SK-N-SH (cell line): ENCODE data around the gene MYOM3. TPM values are rescaled to one million over a fixed set of nuclear protein-coding genes. Genes with fewer than 3 reads are reported as not detected.

Experiments used
- CTCF ChIA-PET: fragments of 300-600, 350-600 bp; formaldehyde crosslinking; extraction: SDS; loops from one replicate; lab custom pipeline; 2021; lab: Yijun Ruan, JAX
- POLR2A ChIA-PET: fragments of 350-600 bp; sonication (Branson Sonifier 250); formaldehyde crosslinking; extraction: SDS; loops from one replicate; lab custom pipeline; 2020; ENCODE audit warnings: antibody characterized with exemption, inconsistent platforms; lab: Yijun Ruan, JAX
- DNase-seq: peaks from one replicate; pipeline ENCODE4 v3.0.0; 2012
- H2AFZ ChIP-seq: fragments of 200-600 bp; sonication (generic); 2 replicates; pipeline ENCODE4 v1.8.1; 2016; ENCODE audit warnings: antibody characterized with exemption, mild to moderate bottlenecking, low read depth
- H3F3A ChIP-seq: fragments of 200-600 bp; sonication (generic); replicated peaks from 2 replicates; pipeline ENCODE3; 2016; ENCODE audit warnings: antibody characterized with exemption, mild to moderate bottlenecking; ENCODE audit not compliant: insufficient read depth
- H3K27ac ChIP-seq, 2 experiments: fragments of 200-500 bp in 1 of 2; fragments of 200-600 bp in 1 of 2; sonication (Bioruptor generic) in 1 of 2; sonication (generic), shearing (Covaris generic) in 1 of 2; 2 replicates each; pipeline versions ENCODE4 v1.5.1 to v1.6.1; 2014 to 2016; ENCODE audit warnings: low read depth in 2 of 2, inconsistent platforms in 1 of 2, low read length in 1 of 2, mild to moderate bottlenecking in 1 of 2, mixed read lengths in 1 of 2
- H3K27me3 ChIP-seq: fragments of 200-600 bp; sonication (generic), shearing (Covaris generic); 2 replicates; pipeline ENCODE4 v1.6.1; 2016; ENCODE audit warnings: mixed run types; ENCODE audit not compliant: insufficient read depth
- H3K36me3 ChIP-seq, 2 experiments: fragments of 200-500 bp in 1 of 2; fragments of 200-600 bp in 1 of 2; sonication (Bioruptor generic) in 1 of 2; sonication (generic) in 1 of 2; replicated peaks in 1 of 2; 2 replicates each; pipeline versions ENCODE3 to v1.5.1; 2014 to 2016; ENCODE audit warnings: low read length in 1 of 2, mild to moderate bottlenecking in 1 of 2; ENCODE audit not compliant: insufficient read depth in 2 of 2, control insufficient read depth in 1 of 2
- H3K4me1 ChIP-seq, 2 experiments: fragments of 200-500 bp in 1 of 2; fragments of 200-600 bp in 1 of 2; sonication (Bioruptor generic) in 1 of 2; sonication (generic), shearing (Covaris generic) in 1 of 2; 2 replicates each; pipeline versions ENCODE4 v1.5.1 to v1.6.1; 2014 to 2016; ENCODE audit warnings: low read depth in 1 of 2, low read length in 1 of 2, mixed run types in 1 of 2; ENCODE audit not compliant: insufficient read depth in 2 of 2, control insufficient read depth in 1 of 2
- H3K4me2 ChIP-seq: fragments of 200-600 bp; sonication (generic), shearing (Covaris generic); 2 replicates; pipeline ENCODE4 v1.6.1; 2017; ENCODE audit warnings: mixed run types
- H3K4me3 ChIP-seq, 2 experiments: fragments of 200-500 bp in 1 of 2; fragments of 200-600 bp in 1 of 2; sonication (Bioruptor generic) in 1 of 2; sonication (generic), shearing (Covaris generic) in 1 of 2; 2 replicates each; pipeline versions ENCODE4 v1.5.1 to v1.8.1; 2014 to 2016; ENCODE audit warnings: low read depth in 2 of 2, inconsistent platforms in 1 of 2, low read length in 1 of 2, mild to moderate bottlenecking in 1 of 2, mixed read lengths in 1 of 2, moderate library complexity in 1 of 2
- H3K79me2 ChIP-seq: fragments of 200-600 bp; sonication (generic); 2 replicates; pipeline ENCODE4 v1.8.1; 2017; ENCODE audit warnings: mild to moderate bottlenecking; ENCODE audit not compliant: insufficient read depth
- H3K9ac ChIP-seq: fragments of 200-600 bp; sonication (generic); 2 replicates; pipeline ENCODE4 v1.6.1; 2017; ENCODE audit warnings: mixed run types
- H3K9me2 ChIP-seq: fragments of 200-600 bp; sonication (generic); 2 replicates; pipeline ENCODE4 v1.6.1; 2017; ENCODE audit warnings: mixed run types
- H3K9me3 ChIP-seq: fragments of 200-600 bp; sonication (generic); 2 replicates; pipeline ENCODE4 v1.6.1; 2017; ENCODE audit warnings: mixed run types, mild to moderate bottlenecking, moderate library complexity
- H4K20me1 ChIP-seq: fragments of 200-600 bp; sonication (generic); 2 replicates; pipeline ENCODE4 v1.6.1; 2017; ENCODE audit warnings: mild to moderate bottlenecking, mixed run types; ENCODE audit not compliant: insufficient read depth
- ELF1 ChIP-seq: IDR thresholded peaks from 2 replicates; pipeline ENCODE4 v1.4.0; 2012
- FOSL2 ChIP-seq: IDR thresholded peaks from 2 replicates; pipeline ENCODE4 v1.4.0; 2012; ENCODE audit warnings: low read depth, mild to moderate bottlenecking, moderate library complexity, borderline replicate concordance
- FOXJ3 ChIP-seq: sonication (generic); formaldehyde crosslinking; IDR thresholded peaks from 2 replicates; pipeline ENCODE4 v1.5.1; 2020; ENCODE audit warnings: mild to moderate bottlenecking, missing genetic modification reagents
- IRF3 ChIP-seq: fragments of 150-350 bp; IDR thresholded peaks from 2 replicates; pipeline ENCODE4 v1.6.1; 2016; ENCODE audit warnings: mild to moderate bottlenecking, low read depth, low read length
- MEF2A ChIP-seq: IDR thresholded peaks from 2 replicates; pipeline ENCODE4 v1.4.0; 2012; ENCODE audit warnings: low read depth, borderline replicate concordance
- MXI1 ChIP-seq: IDR thresholded peaks from 2 replicates; pipeline ENCODE4 v1.6.1; 2012; ENCODE audit warnings: mild to moderate bottlenecking, low read depth, low read length, improper control_type of control experiment
- NFIC ChIP-seq: IDR thresholded peaks from 2 replicates; pipeline ENCODE4 v1.4.0; 2012; ENCODE audit warnings: borderline replicate concordance
- PBX3 ChIP-seq: IDR thresholded peaks from 2 replicates; pipeline ENCODE4; 2012
- POLR2AphosphoS5 ChIP-seq: IDR thresholded peaks from 2 replicates; pipeline ENCODE4 v1.6.1; 2012; ENCODE audit warnings: low read depth, low read length
- RCOR1 ChIP-seq: fragments of 150-350 bp; IDR thresholded peaks from 2 replicates; pipeline ENCODE4 v1.6.1; 2017; ENCODE audit warnings: antibody characterized with exemption, low read length
- REST ChIP-seq: IDR thresholded peaks from 2 replicates; pipeline ENCODE4 v1.6.1; 2012; ENCODE audit warnings: mild to moderate bottlenecking, low read depth, low read length, moderate library complexity
- RXRA ChIP-seq: IDR thresholded peaks from 2 replicates; pipeline ENCODE4 v1.4.0; 2012; ENCODE audit warnings: low read depth, mild to moderate bottlenecking, borderline replicate concordance
- SMC3 ChIP-seq: IDR thresholded peaks from 2 replicates; pipeline ENCODE4 v1.6.1; 2012; ENCODE audit warnings: low read depth, low read length, improper control_type of control experiment
- TAF1 ChIP-seq: IDR thresholded peaks from 2 replicates; pipeline ENCODE4 v1.6.1; 2012; ENCODE audit warnings: low read depth, mild to moderate bottlenecking, low read length, moderate library complexity, borderline replicate concordance
- TEAD4 ChIP-seq: IDR thresholded peaks from 2 replicates; pipeline ENCODE4 v1.4.0; 2012; ENCODE audit warnings: mild to moderate bottlenecking, borderline replicate concordance; ENCODE audit not compliant: insufficient read depth
- USF1 ChIP-seq: IDR thresholded peaks from 2 replicates; pipeline ENCODE4 v1.4.0; 2012; ENCODE audit warnings: low read depth, borderline replicate concordance
- ZBTB33 ChIP-seq: IDR thresholded peaks from 2 replicates; pipeline ENCODE4 v1.4.0; 2012; ENCODE audit warnings: low read depth, borderline replicate concordance
- WGBS: methylation state at CpG from one replicate; pipeline ENCODE4 v1.1.6; 2017; ENCODE audit warnings: low lambda C conversion rate; 5-methylcytosine and 5-hydroxymethylcytosine counted together
- polyA plus RNA-seq, 3 experiments: library from polyadenylated mRNA; depleted of rRNA; stranded (reverse); fragments of >200 nt; gene quantifications; 2 replicates each; pipeline ENCODE4 v1.2.3, GENCODE V29; 2012

Gene MYOM3
- polyA plus RNA-seq, 1 of the 3 experiments (the other 2 are of a cell fraction) = 0.02 TPM

GRCh38 chr1:24057171-24057570, 54.8 kb downstream of the MYOM3 start:
- POLR2A ChIA-PET = no interaction called here
- Histone ChIP-seq H3K9ac (no peak overlapping the region), H3F3A (no peaks in the 10 kb centered on the region), H4K20me1 (no peaks in the 10 kb centered on the region), H3K79me2 (no peaks in the 10 kb centered on the region), H3K4me3 (no peak overlapping the region), H3K36me3 (no peaks in the 10 kb centered on the region), H3K9me3 (0 out of 2 replicates have a peak, but pooled peaks cover under 1% of the 10 kb centered on the region), H2AFZ (no peak overlapping the region), H3K27me3 (no peaks in the 10 kb centered on the region), H3K4me1 (no peaks in the 10 kb centered on the region), H3K9me2 (no peaks in the 10 kb centered on the region), H3K27ac (no peak overlapping the region)
- CTCF ChIA-PET = interaction anchor here (2.1 kb wide), 1 partner anchor 334 kb away, joined by 5 read pairs; no protein-coding TSS in a partner anchor
- 89% methylated on average over 13 of the region's 13 CpGs for WGBS
- no peak for DNase-seq
- no peak for TF ChIP-seq USF1
- no peak for TF ChIP-seq MEF2A
- no peak for TF ChIP-seq FOSL2
- no peak for TF ChIP-seq REST
- TF ChIP-seq RXRA = no peak
- TF ChIP-seq TEAD4 = no peak
- TF ChIP-seq IRF3 = no peak
- TF ChIP-seq ELF1 = no peak
- TF ChIP-seq RCOR1 = no peak
- TF ChIP-seq MXI1 = no peak
- no peak for TF ChIP-seq POLR2AphosphoS5
- no peak for TF ChIP-seq FOXJ3
- no peak for TF ChIP-seq PBX3
- TF ChIP-seq TAF1 = no peak
- TF ChIP-seq SMC3 = no peak
- no peak for TF ChIP-seq ZBTB33
- TF ChIP-seq NFIC = no peak
- TF ChIP-seq, all 33 proteins: peak for 0
- H3K4me2 ChIP-seq = no peak overlapping the region
